ENCODE data around the gene RHOA.

DNA sequence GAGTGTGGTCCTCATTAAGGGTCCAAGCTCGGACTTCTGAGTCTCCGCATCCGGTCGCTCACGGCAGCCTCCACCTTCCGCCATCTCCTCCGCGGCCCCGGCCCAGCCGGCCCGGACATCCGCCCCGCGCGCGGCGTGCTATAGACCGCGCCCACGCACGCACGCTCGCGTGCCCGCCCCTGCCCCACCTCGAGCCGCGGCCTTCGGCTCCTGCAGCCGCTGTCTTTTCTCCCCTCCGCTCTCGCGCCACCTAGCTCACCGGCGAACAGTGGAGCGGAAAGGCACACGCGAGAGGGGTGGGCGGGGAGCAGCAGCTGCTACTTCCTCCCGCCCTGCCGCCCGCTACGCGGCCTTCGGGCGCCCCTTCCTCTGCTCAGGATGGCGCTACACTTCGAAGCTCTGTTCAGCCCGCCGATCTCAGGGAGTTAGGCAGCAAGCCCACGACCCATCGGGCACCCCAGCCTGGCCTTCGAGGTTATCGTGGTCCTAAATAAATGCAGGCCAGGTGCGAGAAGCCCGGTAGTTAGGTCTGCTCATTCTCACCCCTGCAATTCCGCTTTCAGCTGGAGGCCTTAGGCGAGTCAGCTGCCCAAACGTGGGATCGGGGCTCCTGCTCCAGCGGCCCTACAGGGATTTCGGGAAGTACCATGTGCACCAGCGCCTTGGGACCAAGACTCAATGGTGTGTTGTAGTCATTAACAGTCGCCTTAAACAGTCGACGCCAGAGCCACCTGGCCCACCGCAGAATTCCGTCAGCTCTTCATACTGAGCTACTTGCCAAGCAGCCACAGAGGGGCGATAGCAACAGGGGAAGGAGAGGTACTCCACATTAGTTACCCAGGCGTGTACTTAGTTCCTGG lies 71.6 kb downstream of the RHOA start, which contains the start of gene USP4:
- TF ChIP-seq CREB1 (IDR thresholded peaks at IDR 0.05; ENCODE audit: low read depth) (0 out of 2 replicates have a peak, but pooled peaks have one; percentile 23), RAD21 (IDR thresholded peaks at IDR 0.05; ENCODE audit: low read depth) (peak; percentile 39; the same call in 1 of the 2 replicates), FOXM1 (IDR thresholded peaks at IDR 0.05; ENCODE audit: borderline replicate concordance, low read depth) (no peak), EP300 (IDR thresholded peaks at IDR 0.05; ENCODE audit: borderline replicate concordance) (no peak), NFIC (IDR thresholded peaks at IDR 0.05) (no peak), YY1 (IDR thresholded peaks at IDR 0.05; ENCODE audit: low read depth) (peak; percentile 92), EGR1 (IDR thresholded peaks at IDR 0.05) (peak; percentile 90)
